ENCODE measurements around the gene CD82.
"Not testable (repeated sequence)": the region's sequence is repeated elsewhere in the genome, so short reads cannot be mapped to it uniquely, and the experiment has no call there.

Gene CD82

GRCh38 chr11:44535191-44535980, 30.1 kb upstream of the CD82 start:
- Histone ChIP-seq H3K4me1 (ENCODE audit: insufficient read depth, insufficient read length) (peaks cover 31% of the 10 kb centered on the region), H3K36me3 (ENCODE audit: insufficient read depth, insufficient read length, low read length) (no peaks in the 10 kb centered on the region), H3K4me3 (ENCODE audit: insufficient read length, low read depth) (no peak overlapping the region), H3K9ac (ENCODE audit: insufficient read length, low read depth) (no peak overlapping the region), H3K9me3 (ENCODE audit: insufficient read depth, low read length) (no peaks in the 10 kb centered on the region), H3K27me3 (ENCODE audit: insufficient read depth, insufficient read length) (peaks cover 7% of the 10 kb centered on the region)
- TF ChIP-seq SUZ12 (IDR thresholded peaks at IDR 0.05; ENCODE audit: extremely low read depth, insufficient read depth, insufficient read length) (no peak), ZNF274 (IDR thresholded peaks at IDR 0.05; ENCODE audit: low read depth, low read length) (no peak), YY1 (IDR thresholded peaks at IDR 0.05; ENCODE audit: insufficient read depth, insufficient read length) (no peak)
- no peak for DNase-seq (ENCODE audit: low read depth, low spot score)

DNA sequence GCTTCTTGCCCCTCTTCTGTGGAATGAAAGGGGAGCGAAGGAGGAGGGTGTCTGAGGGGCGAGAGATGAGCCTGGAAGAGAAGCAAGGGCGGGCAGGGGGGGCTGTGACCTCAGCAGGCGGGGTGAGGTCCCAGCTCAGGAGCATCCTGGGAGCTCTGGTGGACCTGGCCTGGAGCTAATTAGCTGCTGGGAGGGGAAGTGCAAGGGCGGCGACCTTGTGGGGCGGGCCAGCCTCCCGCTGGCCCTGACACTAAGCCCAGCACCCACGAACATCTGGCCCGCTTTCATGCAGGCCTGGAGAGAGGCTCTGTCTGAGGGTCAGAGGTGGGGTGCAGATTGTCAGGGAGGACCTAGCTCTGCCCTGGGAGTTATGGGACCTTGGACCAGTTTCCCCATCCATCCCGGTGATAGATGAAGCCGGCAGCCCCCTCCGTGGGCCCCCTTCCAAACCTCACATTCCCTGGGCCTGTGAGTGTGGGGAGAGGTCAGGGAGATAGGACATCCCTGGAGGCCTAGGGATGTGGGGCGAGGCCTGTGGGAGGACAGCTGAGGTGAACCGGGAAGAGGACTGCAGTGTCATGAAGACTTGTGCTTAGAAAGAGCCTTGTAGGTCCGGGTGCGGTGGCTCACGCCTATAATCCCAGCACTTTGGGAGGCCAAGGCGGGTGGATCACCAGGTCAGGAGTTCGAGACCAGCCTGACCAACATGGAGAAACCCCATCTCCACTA, 28.5 kb upstream of the CD82 start:
- Histone ChIP-seq H3K27me3 (ENCODE audit: insufficient read depth, insufficient read length) (peaks cover 7% of the 10 kb centered on the region), H3K4me3 (ENCODE audit: insufficient read length, low read depth) (no peak overlapping the region), H3K9me3 (ENCODE audit: insufficient read depth, low read length) (no peaks in the 10 kb centered on the region), H3K9ac (ENCODE audit: insufficient read length, low read depth) (no peak overlapping the region), H3K36me3 (ENCODE audit: insufficient read depth, insufficient read length, low read length) (no peaks in the 10 kb centered on the region), H3K4me1 (ENCODE audit: insufficient read depth, insufficient read length) (peaks cover 25% of the 10 kb centered on the region)
- TF ChIP-seq YY1 (IDR thresholded peaks at IDR 0.05; ENCODE audit: insufficient read depth, insufficient read length): no peak
- TF ChIP-seq ZNF274 (IDR thresholded peaks at IDR 0.05; ENCODE audit: low read depth, low read length): no peak
- no peak for TF ChIP-seq SUZ12 (IDR thresholded peaks at IDR 0.05; ENCODE audit: extremely low read depth, insufficient read depth, insufficient read length)
- no peak for DNase-seq (ENCODE audit: low read depth, low spot score)

GRCh38 chr11:44537679-44538078, 27.8 kb upstream of the CD82 start:
- H3K4me3 ChIP-seq (ENCODE audit: insufficient read length, low read depth): no peak overlapping the region
- H3K9ac ChIP-seq (ENCODE audit: insufficient read length, low read depth): peak overlapping the region; percentile 47
- no peak for DNase-seq (ENCODE audit: low read depth, low spot score)

GRCh38 chr11:44538375-44539054, 26.9 kb upstream of the CD82 start:
- Histone ChIP-seq H3K4me3 (ENCODE audit: insufficient read length, low read depth) (no peak overlapping the region), H3K9ac (ENCODE audit: insufficient read length, low read depth) (peak overlapping the region; percentile 47)
- no peak for TF ChIP-seq SUZ12 (IDR thresholded peaks at IDR 0.05; ENCODE audit: extremely low read depth, insufficient read depth, insufficient read length)
- no peak for TF ChIP-seq ZNF274 (IDR thresholded peaks at IDR 0.05; ENCODE audit: low read depth, low read length)
- no peak for TF ChIP-seq YY1 (IDR thresholded peaks at IDR 0.05; ENCODE audit: insufficient read depth, insufficient read length)

More at GRCh38 chr11:44537679-44538078, 27.8 kb upstream of the CD82 start:
- Histone ChIP-seq H3K9me3 (ENCODE audit: insufficient read depth, low read length) (no peaks in the 10 kb centered on the region), H3K27me3 (ENCODE audit: insufficient read depth, insufficient read length) (peaks cover 7% of the 10 kb centered on the region), H3K36me3 (ENCODE audit: insufficient read depth, insufficient read length, low read length) (no peaks in the 10 kb centered on the region), H3K4me1 (ENCODE audit: insufficient read depth, insufficient read length) (peaks cover 25% of the 10 kb centered on the region)
- no peak for TF ChIP-seq SUZ12 (IDR thresholded peaks at IDR 0.05; ENCODE audit: extremely low read depth, insufficient read depth, insufficient read length)

DNA sequence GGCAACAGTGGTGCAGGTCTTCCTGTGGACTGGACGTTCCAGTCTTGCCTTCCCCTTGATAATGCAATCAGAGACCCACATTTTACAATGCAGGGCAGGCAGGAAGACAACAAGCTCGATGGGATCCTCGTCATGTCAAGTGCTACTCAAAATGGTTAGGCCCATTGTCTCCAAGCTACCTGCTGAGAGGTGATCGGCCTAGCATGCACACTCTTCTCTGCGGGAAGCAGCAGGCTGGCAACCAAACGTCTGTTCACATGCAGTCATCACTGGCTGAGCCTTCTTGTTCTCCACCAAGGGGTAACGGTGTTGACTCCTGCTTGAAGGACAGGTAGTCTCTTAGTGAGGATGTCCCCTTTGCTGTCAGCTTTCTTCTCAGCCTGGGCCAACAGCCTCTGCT, 25.5 kb upstream of the CD82 start:
- Histone ChIP-seq H3K36me3 (ENCODE audit: insufficient read depth, insufficient read length, low read length) (no peaks in the 10 kb centered on the region), H3K9ac (ENCODE audit: insufficient read length, low read depth) (no peak overlapping the region), H3K9me3 (ENCODE audit: insufficient read depth, low read length) (no peaks in the 10 kb centered on the region), H3K27me3 (ENCODE audit: insufficient read depth, insufficient read length) (peaks cover 7% of the 10 kb centered on the region), H3K4me1 (ENCODE audit: insufficient read depth, insufficient read length) (peaks cover 22% of the 10 kb centered on the region), H3K4me3 (ENCODE audit: insufficient read length, low read depth) (no peak overlapping the region)
- TF ChIP-seq SUZ12 (IDR thresholded peaks at IDR 0.05; ENCODE audit: extremely low read depth, insufficient read depth, insufficient read length) (no peak), YY1 (IDR thresholded peaks at IDR 0.05; ENCODE audit: insufficient read depth, insufficient read length) (no peak), ZNF274 (IDR thresholded peaks at IDR 0.05; ENCODE audit: low read depth, low read length) (no peak)
- DNase-seq (ENCODE audit: low read depth, low spot score): peak; percentile 69

More at GRCh38 chr11:44538375-44539054, 26.9 kb upstream of the CD82 start:
- Histone ChIP-seq H3K36me3 (ENCODE audit: insufficient read depth, insufficient read length, low read length) (no peaks in the 10 kb centered on the region), H3K27me3 (ENCODE audit: insufficient read depth, insufficient read length) (peaks cover 7% of the 10 kb centered on the region), H3K9me3 (ENCODE audit: insufficient read depth, low read length) (no peaks in the 10 kb centered on the region), H3K4me1 (ENCODE audit: insufficient read depth, insufficient read length) (peaks cover 25% of the 10 kb centered on the region)
- DNase-seq (ENCODE audit: low read depth, low spot score): peak; percentile 70

- TF ChIP-seq SUZ12 (IDR thresholded peaks at IDR 0.05; ENCODE audit: extremely low read depth, insufficient read depth, insufficient read length): no peak
- Histone ChIP-seq H3K4me3 (ENCODE audit: insufficient read length, low read depth) (no peak overlapping the region), H3K9ac (ENCODE audit: insufficient read length, low read depth) (no peak overlapping the region), H3K27me3 (ENCODE audit: insufficient read depth, insufficient read length) (peaks cover 7% of the 10 kb centered on the region), H3K4me1 (ENCODE audit: insufficient read depth, insufficient read length) (peaks cover 17% of the 10 kb centered on the region), H3K9me3 (ENCODE audit: insufficient read depth, low read length) (peaks cover 2% of the 10 kb centered on the region; the same call in 1 of the 2 replicates), H3K36me3 (ENCODE audit: insufficient read depth, insufficient read length, low read length) (no peaks in the 10 kb centered on the region)
- no peak for DNase-seq (ENCODE audit: low read depth, low spot score)
Observed at GRCh38 chr11:44540667-44541066, 24.8 kb upstream of the CD82 start.

GRCh38 chr11:44542372-44542771, 23.1 kb upstream of the CD82 start:
- TF ChIP-seq SUZ12 (IDR thresholded peaks at IDR 0.05; ENCODE audit: extremely low read depth, insufficient read depth, insufficient read length) (no peak), YY1 (IDR thresholded peaks at IDR 0.05; ENCODE audit: insufficient read depth, insufficient read length) (no peak), ZNF274 (IDR thresholded peaks at IDR 0.05; ENCODE audit: low read depth, low read length) (no peak)
- Histone ChIP-seq H3K9me3 (ENCODE audit: insufficient read depth, low read length) (peaks cover 7% of the 10 kb centered on the region; the same call in 1 of the 2 replicates), H3K36me3 (ENCODE audit: insufficient read depth, insufficient read length, low read length) (no peaks in the 10 kb centered on the region), H3K4me1 (ENCODE audit: insufficient read depth, insufficient read length) (peaks cover 14% of the 10 kb centered on the region), H3K9ac (ENCODE audit: insufficient read length, low read depth) (no peak overlapping the region), H3K27me3 (ENCODE audit: insufficient read depth, insufficient read length) (peaks cover 7% of the 10 kb centered on the region), H3K4me3 (ENCODE audit: insufficient read length, low read depth) (no peak overlapping the region)
- no peak for DNase-seq (ENCODE audit: low read depth, low spot score)

DNA sequence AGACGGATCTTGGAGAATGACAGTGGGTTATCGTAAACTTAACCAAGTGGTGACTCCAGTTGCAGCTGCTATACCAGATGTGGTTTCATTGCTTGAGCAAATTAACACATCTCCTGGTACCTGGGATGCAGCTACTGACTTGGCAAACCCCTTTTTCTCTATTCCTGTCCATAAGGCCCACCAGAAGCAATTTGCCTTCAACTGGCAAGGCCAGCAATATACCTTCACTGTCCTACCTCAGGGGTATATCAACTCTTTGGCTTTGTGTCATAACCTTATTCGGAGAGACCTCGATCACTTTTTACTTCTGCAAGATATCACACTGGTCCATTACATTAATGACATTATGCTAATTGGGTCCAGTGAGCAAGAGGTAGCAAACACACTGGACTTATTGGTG, 18.5 kb upstream of the CD82 start:
- not testable (repeated sequence) for H3K9me3 ChIP-seq (ENCODE audit: insufficient read depth, low read length); H3K4me1 ChIP-seq (ENCODE audit: insufficient read depth, insufficient read length); H3K9ac ChIP-seq (ENCODE audit: insufficient read length, low read depth); H3K27me3 ChIP-seq (ENCODE audit: insufficient read depth, insufficient read length); H3K36me3 ChIP-seq (ENCODE audit: insufficient read depth, insufficient read length, low read length); H3K4me3 ChIP-seq (ENCODE audit: insufficient read length, low read depth); DNase-seq (ENCODE audit: low read depth, low spot score)

DNA sequence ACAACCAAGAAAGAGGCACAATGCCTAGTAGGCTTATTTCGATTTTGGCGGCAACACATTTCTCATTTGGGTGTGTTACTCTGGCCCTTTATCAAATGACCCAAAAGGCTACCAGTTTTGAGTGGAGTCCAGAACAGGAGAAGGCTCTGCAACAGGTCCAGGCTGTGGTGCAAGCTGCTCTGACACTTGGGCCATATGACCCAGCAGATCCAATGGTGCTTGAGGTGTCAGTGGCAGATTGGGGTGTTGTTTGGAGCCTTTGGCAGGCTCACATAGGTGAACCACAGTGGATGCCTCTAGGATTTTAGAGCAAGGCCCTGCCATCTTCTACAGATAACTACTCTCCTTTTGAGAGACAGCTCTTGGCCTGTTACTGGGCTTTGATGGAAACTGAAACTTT, 17.9 kb upstream of the CD82 start:
- not testable (repeated sequence) for H3K27me3 ChIP-seq (ENCODE audit: insufficient read depth, insufficient read length); DNase-seq (ENCODE audit: low read depth, low spot score); H3K4me1 ChIP-seq (ENCODE audit: insufficient read depth, insufficient read length); H3K36me3 ChIP-seq (ENCODE audit: insufficient read depth, insufficient read length, low read length); H3K4me3 ChIP-seq (ENCODE audit: insufficient read length, low read depth); H3K9me3 ChIP-seq (ENCODE audit: insufficient read depth, low read length); H3K9ac ChIP-seq (ENCODE audit: insufficient read length, low read depth)

Measured in NT2/D1 (cell line).